A549 (cell line): ENCODE data around the gene ACBD7.

Experiments used
- CEBPB ChIP-seq, 2 experiments: fragments of >200 bp in 1 of 2; sonication (Bioruptor Twin) in 1 of 2; formaldehyde crosslinking in 1 of 2; IDR thresholded peaks; 2 replicates each; pipeline ENCODE4 v1.6.1; 2012 to 2016
- CTCF ChIP-seq: fragments of >200 bp; sonication (Bioruptor Twin); formaldehyde crosslinking; IDR thresholded peaks from 3 replicates; pipeline ENCODE4 v1.5.1; 2016
- FOSL2 ChIP-seq, 2 experiments: fragments of 450-650 bp in 1 of 2; fragments of >200 bp in 1 of 2; sonication (Bioruptor Twin) in 1 of 2; formaldehyde crosslinking; IDR thresholded peaks; 2 replicates each; pipeline versions ENCODE4 v1.5.0 to v1.6.1; 2016 to 2020; ENCODE audit warnings: mild to moderate bottlenecking in 1 of 2, moderate library complexity in 1 of 2
- RAD21 ChIP-seq, 2 experiments: fragments of >200 bp in 1 of 2; sonication (Bioruptor Twin) in 1 of 2; formaldehyde crosslinking in 1 of 2; IDR thresholded peaks in 1 of 2; conservative IDR thresholded peaks in 1 of 2; 2 replicates in 1 of 2; 3 replicates in 1 of 2; pipeline ENCODE4 v1.6.1; 2012 to 2018; ENCODE audit warnings: inconsistent platforms in 1 of 2

GRCh38 chr10:15037691-15038090, 50.9 kb downstream of the ACBD7 start:
- TF ChIP-seq RAD21 (conservative IDR thresholded peaks at IDR 0.05 in 1 of 2, IDR thresholded peaks at IDR 0.05 in 1 of 2) (no peak), CEBPB (IDR thresholded peaks at IDR 0.05) (no peak), FOSL2 (IDR thresholded peaks at IDR 0.05) (no peak), FOSL2 (CRISPR knock-in tag; IDR thresholded peaks at IDR 0.05) (no peak), CTCF (no peak)
